Fibroblast of villous mesenchyme (primary cell): Measurements from ENCODE around the gene IL16. TPM values are rescaled to one million over a fixed set of nuclear protein-coding genes. Genes with fewer than 3 reads are reported as not detected.
A peak's percentile ranks its signal among the peaks of the same experiment; 100 is the strongest.

Source experiments
- DNase-seq: peaks from one replicate; pipeline ENCODE4 v3.0.0-alpha.2; 2010; ENCODE audit warnings: low read depth
- H3K4me3 ChIP-seq: 2 replicates; pipeline ENCODE4 v1.5.1; 2011; ENCODE audit warnings: low read depth, mild to moderate bottlenecking, low read length
- CTCF ChIP-seq: IDR thresholded peaks from 2 replicates; pipeline ENCODE4 v1.5.1; 2012; ENCODE audit warnings: low read depth, mild to moderate bottlenecking, low read length; ENCODE audit not compliant: insufficient read depth
- total RNA-seq: library from RNA; depleted of rRNA; stranded (reverse); fragments of >200 nt; gene quantifications from 2 replicates; pipeline ENCODE4 v1.2.3, GENCODE V29; 2012

Gene IL16
- total RNA-seq, 1 donor = not detected

DNA sequence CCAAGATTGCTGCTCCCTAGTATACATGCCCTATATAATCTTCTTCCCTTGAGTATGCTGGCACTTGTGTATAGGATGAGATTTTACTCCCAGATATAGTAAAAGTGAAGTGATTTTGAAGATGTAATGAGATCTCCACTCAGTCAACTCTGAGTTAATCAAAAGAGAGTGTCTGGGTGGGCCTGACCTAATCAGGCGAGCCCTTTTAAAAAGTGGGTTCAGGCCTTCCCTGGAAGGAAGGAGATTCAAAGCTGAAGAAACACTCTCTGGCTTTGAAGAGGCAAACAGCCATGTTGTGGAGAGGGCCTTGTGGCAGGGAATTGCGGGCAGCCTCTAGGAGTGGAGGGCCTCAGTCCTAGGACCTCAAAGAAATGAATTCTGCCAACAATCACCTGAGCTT lies 132.8 kb downstream of the IL16 start:
- H3K4me3 ChIP-seq = no peak overlapping the region
- TF ChIP-seq CTCF = no peak

GRCh38 chr15:81330366-81331090 lies 133.8 kb downstream of the IL16 start:
- no peak for TF ChIP-seq CTCF
- H3K4me3 ChIP-seq = peak overlapping the region; percentile 7
- DNase-seq = peak; percentile 74

More for the DNA sequence above, 132.8 kb downstream of the IL16 start:
- no peak for DNase-seq

DNA sequence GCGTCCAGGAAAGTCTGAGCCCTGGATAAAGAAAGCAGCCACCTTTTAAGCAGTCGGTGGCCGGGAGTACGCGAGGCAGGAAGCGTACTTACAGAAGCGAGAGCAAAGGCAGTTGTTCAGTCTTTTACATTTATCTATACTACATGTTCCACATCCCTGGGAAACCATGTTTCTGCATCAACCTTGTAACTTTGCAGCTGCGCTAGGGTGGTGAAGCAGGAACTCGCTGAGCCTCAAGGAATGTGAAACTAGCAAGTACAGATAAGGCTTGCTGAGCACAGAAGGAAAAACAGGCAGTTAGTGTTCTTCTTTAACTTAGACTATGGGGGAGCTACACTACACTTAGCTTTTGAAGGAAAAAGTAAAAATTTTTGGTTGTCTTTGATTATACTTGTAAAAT lies 134.5 kb downstream of the IL16 start:
- peak; percentile 90 for DNase-seq
- peak overlapping the region; percentile 7 for H3K4me3 ChIP-seq

DNA sequence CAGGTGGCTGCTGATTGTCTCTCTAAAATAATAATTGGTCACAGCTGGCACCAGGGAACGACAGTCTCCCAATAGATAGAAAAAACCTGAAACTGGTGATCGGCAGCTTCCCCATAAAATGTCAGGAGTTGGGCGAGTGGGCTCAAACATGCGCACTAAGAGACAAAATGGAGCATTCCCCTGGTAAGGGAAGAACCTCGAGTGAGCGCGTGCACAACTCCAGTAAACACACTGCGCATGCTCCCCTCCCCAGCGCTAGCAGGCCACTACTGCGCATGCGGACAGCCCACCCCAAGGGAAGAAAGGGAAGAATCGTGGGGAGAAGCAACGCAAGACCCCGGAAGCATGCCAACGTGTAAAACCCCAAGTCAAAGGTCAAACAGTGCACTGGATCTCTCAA lies 134.9 kb downstream of the IL16 start:
- no peak for TF ChIP-seq CTCF
- peak; percentile 63 for DNase-seq
- peak overlapping the region; percentile 19 for H3K4me3 ChIP-seq

GRCh38 chr15:81332326-81332725 lies 135.6 kb downstream of the IL16 start:
- no peak overlapping the region for H3K4me3 ChIP-seq
- DNase-seq = no peak
- no peak for TF ChIP-seq CTCF

- no peak for DNase-seq
- H3K4me3 ChIP-seq = no peak overlapping the region
Observed at GRCh38 chr15:81333363-81333762, 136.7 kb downstream of the IL16 start.

More at GRCh38 chr15:81333363-81333762, 136.7 kb downstream of the IL16 start:
- TF ChIP-seq CTCF = no peak
